ENCODE measurements around the gene FBLN2.

Gene FBLN2

GRCh38 chr3:13582366-13583250, 33.7 kb downstream of the FBLN2 start:
- Histone ChIP-seq H3K4me1 (ENCODE audit: control insufficient read depth, low read depth, low read length) (peaks cover 3% of the 10 kb centered on the region), H3K9me3 (ENCODE audit: control insufficient read depth, low read depth, low read length) (no peaks in the 10 kb centered on the region), H3K27me3 (ENCODE audit: control insufficient read depth, insufficient read depth, low read length) (no peaks in the 10 kb centered on the region), H3K36me3 (ENCODE audit: control insufficient read depth, low read depth, low read length) (no peaks in the 10 kb centered on the region), H3K27ac (ENCODE audit: low read length) (no peak overlapping the region), H3K9ac (ENCODE audit: low read length) (no peak overlapping the region), H3K4me3 (ENCODE audit: low read length) (no peak overlapping the region)

DNA sequence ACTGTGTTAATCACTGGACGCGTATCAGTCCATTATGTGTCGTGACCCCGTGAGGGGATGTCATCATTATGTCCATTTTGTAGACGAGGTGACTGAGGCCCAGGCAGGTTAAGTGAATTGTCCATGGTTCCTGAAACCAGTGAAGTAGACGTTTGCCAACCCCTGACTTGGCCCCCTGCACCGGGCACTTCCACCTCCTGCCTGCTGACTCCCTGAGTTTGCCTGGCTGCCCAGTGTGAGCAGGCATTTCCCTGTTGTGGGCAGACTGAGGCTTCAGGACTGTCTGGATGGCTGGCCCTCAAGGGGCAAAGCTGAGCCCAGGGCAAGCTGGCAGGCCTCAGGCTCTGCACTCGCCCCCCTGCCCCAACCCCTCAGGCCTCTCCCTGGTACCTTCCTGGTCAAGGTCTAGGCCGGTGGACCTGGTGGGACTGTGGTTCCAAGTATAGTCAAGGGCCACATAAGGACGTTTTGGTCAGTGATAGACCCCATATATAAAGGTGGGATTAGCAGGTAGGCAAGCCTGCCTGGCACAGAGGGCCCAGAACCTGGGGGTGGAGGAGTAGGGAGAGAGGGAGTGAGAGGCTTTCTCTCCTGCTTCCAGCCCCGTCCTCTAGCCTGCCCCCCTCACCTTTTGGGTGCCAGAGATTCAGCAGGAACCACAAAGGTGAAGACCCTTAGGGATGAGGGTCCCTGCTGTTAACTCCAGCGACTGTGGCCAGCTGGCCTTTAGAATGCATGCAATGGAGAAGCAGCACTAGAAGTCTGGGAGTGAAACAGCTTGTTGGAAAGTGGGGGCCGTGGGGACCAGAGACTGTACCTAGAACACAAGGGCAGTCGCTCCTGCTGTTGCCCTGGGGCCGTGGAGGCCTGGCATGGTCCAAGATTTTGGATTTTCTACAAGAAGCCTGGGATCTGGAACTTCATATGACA, 34.6 kb downstream of the FBLN2 start:
- Histone ChIP-seq H3K4me1 (ENCODE audit: control insufficient read depth, low read depth, low read length) (peaks cover 6% of the 10 kb centered on the region), H3K36me3 (ENCODE audit: control insufficient read depth, low read depth, low read length) (no peaks in the 10 kb centered on the region), H3K4me3 (ENCODE audit: low read length) (no peak overlapping the region), H3K9ac (ENCODE audit: low read length) (no peak overlapping the region), H3K9me3 (ENCODE audit: control insufficient read depth, low read depth, low read length) (no peaks in the 10 kb centered on the region), H3K27ac (ENCODE audit: low read length) (no peak overlapping the region), H3K27me3 (ENCODE audit: control insufficient read depth, insufficient read depth, low read length) (no peaks in the 10 kb centered on the region)

GRCh38 chr3:13584427-13584891, 35.5 kb downstream of the FBLN2 start:
- H3K4me1 ChIP-seq (ENCODE audit: control insufficient read depth, low read depth, low read length), result peaks cover 6% of the 10 kb centered on the region
- H3K9me3 ChIP-seq (ENCODE audit: control insufficient read depth, low read depth, low read length), result no peaks in the 10 kb centered on the region
- no peak overlapping the region for H3K4me3 ChIP-seq (ENCODE audit: low read length)
- H3K27me3 ChIP-seq (ENCODE audit: control insufficient read depth, insufficient read depth, low read length), result no peaks in the 10 kb centered on the region
- H3K36me3 ChIP-seq (ENCODE audit: control insufficient read depth, low read depth, low read length), result no peaks in the 10 kb centered on the region
- H3K27ac ChIP-seq (ENCODE audit: low read length), result no peak overlapping the region
- no peak overlapping the region for H3K9ac ChIP-seq (ENCODE audit: low read length)

DNA sequence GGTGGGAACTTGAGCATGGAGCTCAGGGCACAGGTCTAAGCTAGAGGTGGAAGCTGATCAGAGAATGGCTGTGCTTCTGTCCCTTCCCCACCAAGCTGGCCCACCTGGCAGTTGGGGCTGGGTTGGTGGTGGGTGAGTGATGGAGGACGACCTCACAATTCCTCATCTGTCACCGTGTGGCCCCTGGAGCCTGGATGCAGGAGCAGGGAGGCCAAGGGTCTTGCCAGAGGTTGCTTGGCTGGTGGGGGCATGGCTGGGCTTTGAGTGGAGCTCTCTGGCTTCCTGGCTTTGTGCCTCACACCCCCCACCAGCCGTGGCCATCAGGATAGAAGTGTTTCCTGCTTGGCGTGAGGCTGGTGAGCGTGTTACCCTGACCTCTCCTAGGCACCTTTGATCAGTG, 36.0 kb downstream of the FBLN2 start:
- Histone ChIP-seq H3K36me3 (ENCODE audit: control insufficient read depth, low read depth, low read length) (no peaks in the 10 kb centered on the region), H3K4me3 (ENCODE audit: low read length) (no peak overlapping the region), H3K27ac (ENCODE audit: low read length) (no peak overlapping the region), H3K27me3 (ENCODE audit: control insufficient read depth, insufficient read depth, low read length) (no peaks in the 10 kb centered on the region), H3K4me1 (ENCODE audit: control insufficient read depth, low read depth, low read length) (peaks cover 6% of the 10 kb centered on the region), H3K9ac (ENCODE audit: low read length) (no peak overlapping the region), H3K9me3 (ENCODE audit: control insufficient read depth, low read depth, low read length) (no peaks in the 10 kb centered on the region)

DNA sequence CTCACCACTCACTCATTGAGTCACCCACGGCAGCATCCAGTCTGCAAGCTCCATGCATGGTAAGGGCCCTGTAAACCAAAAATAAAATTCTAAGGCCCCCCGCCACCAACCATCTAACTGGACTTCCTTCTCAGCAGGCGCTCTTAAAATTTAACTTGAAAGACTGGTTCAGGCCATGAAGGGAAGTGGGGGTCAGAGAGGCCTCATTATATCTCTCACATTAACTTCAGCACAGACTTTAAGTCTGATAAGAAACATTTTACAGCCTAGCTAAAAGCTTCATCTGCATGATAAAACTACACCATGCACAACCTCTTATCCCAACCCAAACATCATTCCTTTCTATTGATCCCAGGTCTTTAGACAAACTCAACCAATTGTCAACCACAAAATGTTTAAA, 38.5 kb downstream of the FBLN2 start:
- H3K4me3 ChIP-seq (ENCODE audit: low read length), result peak overlapping the region; percentile 10
- H3K9me3 ChIP-seq (ENCODE audit: control insufficient read depth, low read depth, low read length), result no peaks in the 10 kb centered on the region
- H3K27me3 ChIP-seq (ENCODE audit: control insufficient read depth, insufficient read depth, low read length), result no peaks in the 10 kb centered on the region
- no peak overlapping the region for H3K27ac ChIP-seq (ENCODE audit: low read length)
- H3K9ac ChIP-seq (ENCODE audit: low read length), result no peak overlapping the region
- H3K36me3 ChIP-seq (ENCODE audit: control insufficient read depth, low read depth, low read length), result no peaks in the 10 kb centered on the region
- H3K4me1 ChIP-seq (ENCODE audit: control insufficient read depth, low read depth, low read length), result peaks cover 6% of the 10 kb centered on the region

DNA sequence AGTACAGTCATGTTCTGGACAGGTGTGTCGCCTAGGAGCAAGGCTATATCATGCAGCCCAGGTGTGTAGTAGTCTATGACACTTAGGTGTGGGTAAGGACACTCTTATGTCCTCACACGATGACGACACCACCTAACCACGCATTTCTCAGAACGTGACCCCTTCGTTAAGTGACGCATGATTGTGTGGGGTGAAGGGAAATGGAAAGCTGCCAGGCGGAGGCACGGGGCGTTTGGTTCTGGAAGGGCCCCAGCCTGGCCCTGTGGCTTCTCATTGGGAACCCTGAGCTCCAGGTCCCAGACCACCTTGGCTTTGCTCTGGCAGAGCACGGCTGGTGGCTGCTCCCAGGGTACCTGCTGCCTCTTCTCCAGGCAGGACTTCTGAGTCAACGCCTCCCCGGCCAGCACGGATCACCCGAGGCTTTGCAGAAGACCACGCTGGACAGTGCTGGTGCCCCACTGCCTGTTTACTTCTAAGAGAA, 39.3 kb downstream of the FBLN2 start:
- Histone ChIP-seq H3K36me3 (ENCODE audit: control insufficient read depth, low read depth, low read length) (no peaks in the 10 kb centered on the region), H3K9ac (ENCODE audit: low read length) (no peak overlapping the region), H3K4me1 (ENCODE audit: control insufficient read depth, low read depth, low read length) (peaks cover 6% of the 10 kb centered on the region), H3K27me3 (ENCODE audit: control insufficient read depth, insufficient read depth, low read length) (no peaks in the 10 kb centered on the region), H3K27ac (ENCODE audit: low read length) (no peak overlapping the region), H3K9me3 (ENCODE audit: control insufficient read depth, low read depth, low read length) (no peaks in the 10 kb centered on the region), H3K4me3 (ENCODE audit: low read length) (no peak overlapping the region)

GRCh38 chr3:13588993-13589392, 40.1 kb downstream of the FBLN2 start:
- Histone ChIP-seq H3K27ac (ENCODE audit: low read length) (no peak overlapping the region), H3K4me3 (ENCODE audit: low read length) (no peak overlapping the region), H3K9ac (ENCODE audit: low read length) (no peak overlapping the region), H3K36me3 (ENCODE audit: control insufficient read depth, low read depth, low read length) (no peaks in the 10 kb centered on the region), H3K4me1 (ENCODE audit: control insufficient read depth, low read depth, low read length) (peaks cover 6% of the 10 kb centered on the region), H3K9me3 (ENCODE audit: control insufficient read depth, low read depth, low read length) (no peaks in the 10 kb centered on the region), H3K27me3 (ENCODE audit: control insufficient read depth, insufficient read depth, low read length) (no peaks in the 10 kb centered on the region)

- Histone ChIP-seq H3K27me3 (ENCODE audit: control insufficient read depth, insufficient read depth, low read length) (no peaks in the 10 kb centered on the region), H3K9me3 (ENCODE audit: control insufficient read depth, low read depth, low read length) (no peaks in the 10 kb centered on the region), H3K27ac (ENCODE audit: low read length) (no peak overlapping the region), H3K4me1 (ENCODE audit: control insufficient read depth, low read depth, low read length) (peaks cover 10% of the 10 kb centered on the region), H3K36me3 (ENCODE audit: control insufficient read depth, low read depth, low read length) (no peaks in the 10 kb centered on the region), H3K9ac (ENCODE audit: low read length) (no peak overlapping the region), H3K4me3 (ENCODE audit: low read length) (no peak overlapping the region)
Observed at GRCh38 chr3:13590841-13591520, 42.1 kb downstream of the FBLN2 start.

- H3K4me3 ChIP-seq (ENCODE audit: low read length), result no peak overlapping the region
- H3K27ac ChIP-seq (ENCODE audit: low read length), result no peak overlapping the region
- no peak overlapping the region for H3K9ac ChIP-seq (ENCODE audit: low read length)
- H3K9me3 ChIP-seq (ENCODE audit: control insufficient read depth, low read depth, low read length), result no peaks in the 10 kb centered on the region
- no peaks in the 10 kb centered on the region for H3K27me3 ChIP-seq (ENCODE audit: control insufficient read depth, insufficient read depth, low read length)
- H3K4me1 ChIP-seq (ENCODE audit: control insufficient read depth, low read depth, low read length), result peaks cover 4% of the 10 kb centered on the region
- no peaks in the 10 kb centered on the region for H3K36me3 ChIP-seq (ENCODE audit: control insufficient read depth, low read depth, low read length)
Observed at GRCh38 chr3:13593615-13594014, 44.7 kb downstream of the FBLN2 start.

GRCh38 chr3:13594146-13594545, 45.2 kb downstream of the FBLN2 start:
- H3K9me3 ChIP-seq (ENCODE audit: control insufficient read depth, low read depth, low read length), result no peaks in the 10 kb centered on the region
- H3K27ac ChIP-seq (ENCODE audit: low read length), result no peak overlapping the region

DNA sequence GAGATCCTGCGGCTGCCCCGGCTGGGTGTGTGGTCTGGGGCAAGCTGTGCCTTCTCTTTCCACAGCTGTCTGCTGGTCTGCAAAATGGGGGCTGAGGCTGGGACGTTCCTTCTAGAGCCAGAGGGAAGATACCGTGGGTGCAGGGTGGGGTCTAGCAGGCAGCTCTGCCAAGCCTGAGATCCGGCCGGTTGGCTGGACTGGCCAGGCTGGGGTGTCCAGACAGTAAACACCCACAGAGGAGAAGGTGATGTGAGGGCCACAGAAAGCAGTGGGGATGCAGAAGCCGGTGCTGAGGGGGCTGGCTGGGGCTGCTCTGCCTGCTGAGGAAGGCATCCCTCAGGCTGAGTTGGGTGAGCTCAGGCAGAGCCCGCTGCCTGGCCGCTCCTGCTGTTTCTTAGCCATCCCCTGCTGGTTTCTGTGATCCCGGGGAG, 46.1 kb downstream of the FBLN2 start:
- Histone ChIP-seq H3K4me3 (ENCODE audit: low read length) (no peak overlapping the region), H3K9ac (ENCODE audit: low read length) (no peak overlapping the region), H3K27me3 (ENCODE audit: control insufficient read depth, insufficient read depth, low read length) (no peaks in the 10 kb centered on the region), H3K4me1 (ENCODE audit: control insufficient read depth, low read depth, low read length) (peaks cover 9% of the 10 kb centered on the region), H3K27ac (ENCODE audit: low read length) (no peak overlapping the region), H3K9me3 (ENCODE audit: control insufficient read depth, low read depth, low read length) (no peaks in the 10 kb centered on the region), H3K36me3 (ENCODE audit: control insufficient read depth, low read depth, low read length) (no peaks in the 10 kb centered on the region)

More at GRCh38 chr3:13594146-13594545, 45.2 kb downstream of the FBLN2 start:
- Histone ChIP-seq H3K36me3 (ENCODE audit: control insufficient read depth, low read depth, low read length) (no peaks in the 10 kb centered on the region), H3K4me3 (ENCODE audit: low read length) (no peak overlapping the region), H3K4me1 (ENCODE audit: control insufficient read depth, low read depth, low read length) (peaks cover 5% of the 10 kb centered on the region), H3K27me3 (ENCODE audit: control insufficient read depth, insufficient read depth, low read length) (no peaks in the 10 kb centered on the region), H3K9ac (ENCODE audit: low read length) (no peak overlapping the region)
